Spleen (tissue), 11 donors: Measurements from ENCODE around the gene SSUH2. TPM values are rescaled to one million over a fixed set of nuclear protein-coding genes. Genes with fewer than 3 reads are reported as not detected.
"Not testable (repeated sequence)": the region's sequence is repeated elsewhere in the genome, so short reads cannot be mapped to it uniquely, and the experiment has no call there.

Experiments used
- DNase-seq: peaks from one replicate; pipeline ENCODE4 v3.0.0-alpha.2; 2020
- H3K27ac ChIP-seq, 8 donors: fragments of 200-600 bp; sonication (generic) in 7 of 8; 1 replicate in 4 of 8; 2 replicates in 4 of 8; pipeline versions ENCODE4 v1.5.0 to v1.8.0; 2016 to 2021; ENCODE audit warnings: inconsistent platforms in 4 of 8, mild to moderate bottlenecking in 4 of 8, moderate library complexity in 1 of 8
- H3K27me3 ChIP-seq, 7 donors: fragments of 200-600 bp; sonication (generic) in 6 of 7; replicated peaks in 1 of 7; 1 replicate in 4 of 7; 2 replicates in 3 of 7; pipeline versions ENCODE4 v1.5.0 to v1.8.0; 2016 to 2021; ENCODE audit warnings: inconsistent platforms in 3 of 7, mild to moderate bottlenecking in 1 of 7
- H3K36me3 ChIP-seq, 6 donors: fragments of 200-600 bp; sonication (generic) in 5 of 6; 1 replicate in 4 of 6; 2 replicates in 2 of 6; pipeline versions ENCODE4 v1.5.0 to v1.8.0; 2016 to 2021; ENCODE audit warnings: inconsistent platforms in 2 of 6
- H3K4me1 ChIP-seq, 6 donors: fragments of 200-600 bp; sonication (generic) in 5 of 6; 1 replicate in 3 of 6; 2 replicates in 3 of 6; pipeline versions ENCODE4 v1.5.0 to v1.8.0; 2016 to 2021; ENCODE audit warnings: inconsistent platforms in 3 of 6
- H3K4me3 ChIP-seq, 8 donors: fragments of 200-600 bp; sonication (generic) in 7 of 8; 1 replicate in 4 of 8; 2 replicates in 4 of 8; pipeline versions ENCODE4 v1.5.0 to v1.8.0; 2016 to 2021; ENCODE audit warnings: inconsistent platforms in 4 of 8, mild to moderate bottlenecking in 4 of 8, moderate library complexity in 2 of 8
- H3K9me3 ChIP-seq, 8 donors: fragments of 200-600 bp; sonication (generic) in 7 of 8; 1 replicate in 4 of 8; 2 replicates in 4 of 8; pipeline versions ENCODE4 v1.5.0 to v1.8.0; 2016 to 2021; ENCODE audit warnings: inconsistent platforms in 4 of 8
- CTCF ChIP-seq, 11 experiments: fragments of 200-600 bp in 7 of 11; fragments of 450-650 bp in 4 of 11; sonication (generic) in 4 of 11; IDR thresholded peaks in 8 of 11; conservative IDR thresholded peaks in 3 of 11; 1 replicate in 7 of 11; 2 replicates in 4 of 11; pipeline versions ENCODE4 v1.4.0 to v1.8.0; 2016 to 2021; ENCODE audit warnings: antibody characterized with exemption in 11 of 11, inconsistent platforms in 4 of 11, mild to moderate bottlenecking in 1 of 11
- POLR2A ChIP-seq, 3 donors: fragments of 450-650 bp; IDR thresholded peaks; one replicate each; pipeline ENCODE4 v1.5.1; 2017; ENCODE audit warnings: antibody characterized with exemption in 3 of 3, mild to moderate bottlenecking in 1 of 3
- POLR2AphosphoS5 ChIP-seq, 3 donors: sonication (generic); formaldehyde crosslinking; IDR thresholded peaks; one replicate each; pipeline ENCODE4 v1.5.1; 2017; ENCODE audit warnings: antibody characterized with exemption in 3 of 3
- WGBS, 5 donors: extraction: QIAGEN DNeasy Blood & Tissue Kit in 3 of 5; methylation state at CpG; one replicate each; pipeline versions ENCODE4 v1.1.5 to v1.1.7; 2013 to 2018; 5-methylcytosine and 5-hydroxymethylcytosine counted together
- intact Hi-C: fragments of 100-400 bp; cut with DNase I; formaldehyde crosslinking; loops from one replicate; pipeline ENCODE4 v1.15.0; 2023; ENCODE audit warnings: low total_unique reads
- polyA plus RNA-seq, 3 donors: library from polyadenylated mRNA; stranded (reverse); fragments of 200-250 nt; gene quantifications; one replicate each; pipeline ENCODE4 v1.2.1, GENCODE V29; 2013
- total RNA-seq, 7 donors: library from RNA; depleted of rRNA in 3 of 7; stranded (reverse); fragments of >200 nt in 3 of 7; fragmentation: NEBNext Ultra II Directional in 4 of 7; extraction: Animal tissue kit (Norgen Biotek cat#: 25700) in 4 of 7; gene quantifications; one replicate each; pipeline versions ENCODE4 v1.1.0 to v1.2.1, GENCODE V29; 2016 to 2021
- donor health status: healthy with polysubstance abuse.
- donor health status: DM: no; HTN: no; CAD: no; lungs with moderate emphysema.
- donor health status: DM: no; HTN: no; CAD: no.
- donor health status: Bipolar disorder and iron deficiency.
- donor health status: healthy.
- donor health status: DM: no; HTN: no; CAD: no.
- donor health status: DM: yes; HTN: yes; CAD: no.

Gene SSUH2
- total and polyA plus RNA-seq, 10 donors: 0.94 to 4.5 (median 1.7) TPM

- Histone ChIP-seq H3K4me1 (peaks cover 0 to 16% (median 0%) of the 10 kb centered on the region in 6 donors), H3K36me3 (no peaks in the 10 kb centered on the region), H3K27ac (no peak overlapping the region), H3K9me3 (peaks cover 0 to 6% (median 0%) of the 10 kb centered on the region in 8 donors), H3K4me3 (no peak overlapping the region), H3K27me3 (peaks cover 0 to 13% (median 0%) of the 10 kb centered on the region in 7 donors)
- intact Hi-C loops: no loop called here
- TF ChIP-seq CTCF (IDR thresholded peaks at IDR 0.05 in 8 of 11, conservative IDR thresholded peaks at IDR 0.05 in 3 of 11) (no peak), POLR2AphosphoS5 (IDR thresholded peaks at IDR 0.05) (no peak), POLR2A (IDR thresholded peaks at IDR 0.05) (no peak)
- WGBS, 5 donors: 84 to 95% (median 88%) methylated on average over 8 of the region's 8 CpGs
- DNase-seq: peak; percentile 23
Measured at GRCh38 chr3:8656240-8656639, 11.6 kb upstream of the SSUH2 start.

- TF ChIP-seq CTCF (IDR thresholded peaks at IDR 0.05 in 8 of 11, conservative IDR thresholded peaks at IDR 0.05 in 3 of 11) (no peak), POLR2AphosphoS5 (IDR thresholded peaks at IDR 0.05) (no peak), POLR2A (IDR thresholded peaks at IDR 0.05) (no peak)
- Histone ChIP-seq H3K27me3 (peaks cover 0 to 13% (median 0%) of the 10 kb centered on the region in 7 donors), H3K4me1 (peaks cover 0 to 16% (median 0%) of the 10 kb centered on the region in 6 donors), H3K27ac (no peak overlapping the region), H3K9me3 (peaks cover 0 to 6% (median 0%) of the 10 kb centered on the region in 8 donors), H3K4me3 (no peak overlapping the region), H3K36me3 (no peaks in the 10 kb centered on the region)
- intact Hi-C loops: no loop called here
- WGBS, 5 donors: 86 to 95% (median 89%) methylated on average over 8 to 10 of the region's 10 CpGs
- no peak for DNase-seq
Measured at GRCh38 chr3:8655387-8655835, 10.8 kb upstream of the SSUH2 start.

GRCh38 chr3:8654572-8655329 lies 10.2 kb upstream of the SSUH2 start:
- H3K27ac ChIP-seq, H3K4me3 ChIP-seq, H3K9me3 ChIP-seq, H3K36me3 ChIP-seq, intact Hi-C loops, DNase-seq: not testable (repeated sequence)
- Histone ChIP-seq H3K4me1 (peaks cover 0 to 16% (median 0%) of the 10 kb centered on the region in 6 donors), H3K27me3 (peaks cover 0 to 13% (median 0%) of the 10 kb centered on the region in 7 donors)
- WGBS, 5 donors: 87 to 95% (median 92%) methylated on average over 5 to 6 of the region's 6 CpGs

- Histone ChIP-seq H3K36me3 (no peaks in the 10 kb centered on the region), H3K4me3 (no peak overlapping the region), H3K27me3 (peaks cover 0 to 13% (median 0%) of the 10 kb centered on the region in 7 donors), H3K27ac (no peak overlapping the region), H3K4me1 (peaks cover 0 to 11% (median 0%) of the 10 kb centered on the region in 6 donors), H3K9me3 (peaks cover 0 to 6% (median 0%) of the 10 kb centered on the region in 8 donors)
- TF ChIP-seq CTCF (IDR thresholded peaks at IDR 0.05 in 8 of 11, conservative IDR thresholded peaks at IDR 0.05 in 3 of 11) (no peak), POLR2AphosphoS5 (IDR thresholded peaks at IDR 0.05) (no peak), POLR2A (IDR thresholded peaks at IDR 0.05) (no peak)
- WGBS, 5 donors: 87 to 96% (median 90%) methylated on average over 8 of the region's 8 CpGs
- DNase-seq: no peak
- intact Hi-C loops: no loop called here
Measured at GRCh38 chr3:8653800-8654408, 9.3 kb upstream of the SSUH2 start.
